Measurements from ENCODE around the gene LIPC. TPM values are rescaled to one million over a fixed set of nuclear protein-coding genes. Genes with fewer than 3 reads are reported as not detected.

Gene LIPC
- total RNA-seq, 4 donors from 2014 or later: 0.47 TPM; not detected in 3

GRCh38 chr15:58391088-58391487 lies 40.7 kb upstream of the LIPC start:
- no peaks in the 10 kb centered on the region for H3K9me3 ChIP-seq
- intact Hi-C loops (cut with DNase I; ENCODE audit: low total_unique reads) (no loop called here), in situ Hi-C loops (cut with MboI; ENCODE audit: low sequenced_read_pairs in 4 of 4) (no loop called here)
- no peak overlapping the region for H3K27ac ChIP-seq
- ATAC-seq (no peak), DNase-seq (no peak)
- H3K36me3 ChIP-seq: no peaks in the 10 kb centered on the region
- no peaks in the 10 kb centered on the region for H3K27me3 ChIP-seq
- H3K4me1 ChIP-seq: no peaks in the 10 kb centered on the region
- H3K4me3 ChIP-seq: no peak overlapping the region
- no peak for TF ChIP-seq CTCF (IDR thresholded peaks at IDR 0.05 in 4 of 5, conservative IDR thresholded peaks at IDR 0.05 in 1 of 5)
- no peak for TF ChIP-seq POLR2A (IDR thresholded peaks at IDR 0.05)

- TF ChIP-seq POLR2A (IDR thresholded peaks at IDR 0.05) (no peak), CTCF (IDR thresholded peaks at IDR 0.05 in 4 of 5, conservative IDR thresholded peaks at IDR 0.05 in 1 of 5) (no peak)
- DNase-seq (no peak), ATAC-seq (no peak)
- Histone ChIP-seq H3K27ac (no peak overlapping the region), H3K4me3 (no peak overlapping the region), H3K9me3 (no peaks in the 10 kb centered on the region), H3K4me1 (no peaks in the 10 kb centered on the region), H3K27me3 (no peaks in the 10 kb centered on the region), H3K36me3 (no peaks in the 10 kb centered on the region)
- intact Hi-C loops (cut with DNase I; ENCODE audit: low total_unique reads) (no loop called here), in situ Hi-C loops (cut with MboI; ENCODE audit: low sequenced_read_pairs in 4 of 4) (no loop called here)
Observed at GRCh38 chr15:58392141-58392540, 39.6 kb upstream of the LIPC start.

GRCh38 chr15:58392611-58393161 lies 39.1 kb upstream of the LIPC start:
- Histone ChIP-seq H3K27me3 (no peaks in the 10 kb centered on the region), H3K9me3 (no peaks in the 10 kb centered on the region), H3K4me3 (no peak overlapping the region), H3K36me3 (no peaks in the 10 kb centered on the region), H3K27ac (no peak overlapping the region), H3K4me1 (no peaks in the 10 kb centered on the region)
- DNase-seq (no peak), ATAC-seq (no peak)
- no peak for TF ChIP-seq POLR2A (IDR thresholded peaks at IDR 0.05)
- TF ChIP-seq CTCF (IDR thresholded peaks at IDR 0.05 in 4 of 5, conservative IDR thresholded peaks at IDR 0.05 in 1 of 5): no peak
- in situ Hi-C loops (cut with MboI; ENCODE audit: low sequenced_read_pairs in 4 of 4): no loop called here
- intact Hi-C loops (cut with DNase I; ENCODE audit: low total_unique reads): no loop called here

- H3K4me1 ChIP-seq: no peaks in the 10 kb centered on the region
- in situ Hi-C loops (cut with MboI; ENCODE audit: low sequenced_read_pairs in 4 of 4) (no loop called here), intact Hi-C loops (cut with DNase I; ENCODE audit: low total_unique reads) (no loop called here)
- TF ChIP-seq POLR2A (IDR thresholded peaks at IDR 0.05) (no peak), CTCF (IDR thresholded peaks at IDR 0.05 in 4 of 5, conservative IDR thresholded peaks at IDR 0.05 in 1 of 5) (no peak)
- no peaks in the 10 kb centered on the region for H3K36me3 ChIP-seq
- no peak for DNase-seq
- H3K27ac ChIP-seq: no peak overlapping the region
- ATAC-seq: no peak
- H3K27me3 ChIP-seq: no peaks in the 10 kb centered on the region
- H3K4me3 ChIP-seq: no peak overlapping the region
- no peaks in the 10 kb centered on the region for H3K9me3 ChIP-seq
Observed at GRCh38 chr15:58393241-58393662, 38.5 kb upstream of the LIPC start.

GRCh38 chr15:58396181-58396580 lies 35.6 kb upstream of the LIPC start:
- no peak for ATAC-seq
- in situ Hi-C loops (cut with MboI; ENCODE audit: low sequenced_read_pairs in 4 of 4): no loop called here

More at GRCh38 chr15:58396181-58396580, 35.6 kb upstream of the LIPC start:
- Histone ChIP-seq H3K4me3 (no peak overlapping the region), H3K9me3 (no peaks in the 10 kb centered on the region), H3K27ac (no peak overlapping the region), H3K4me1 (no peaks in the 10 kb centered on the region), H3K36me3 (no peaks in the 10 kb centered on the region), H3K27me3 (no peaks in the 10 kb centered on the region)
- no peak for DNase-seq
- intact Hi-C loops (cut with DNase I; ENCODE audit: low total_unique reads): no loop called here
- TF ChIP-seq POLR2A (IDR thresholded peaks at IDR 0.05) (no peak), CTCF (IDR thresholded peaks at IDR 0.05 in 4 of 5, conservative IDR thresholded peaks at IDR 0.05 in 1 of 5) (no peak)
